ENCODE data around the gene SNX27.

DNA sequence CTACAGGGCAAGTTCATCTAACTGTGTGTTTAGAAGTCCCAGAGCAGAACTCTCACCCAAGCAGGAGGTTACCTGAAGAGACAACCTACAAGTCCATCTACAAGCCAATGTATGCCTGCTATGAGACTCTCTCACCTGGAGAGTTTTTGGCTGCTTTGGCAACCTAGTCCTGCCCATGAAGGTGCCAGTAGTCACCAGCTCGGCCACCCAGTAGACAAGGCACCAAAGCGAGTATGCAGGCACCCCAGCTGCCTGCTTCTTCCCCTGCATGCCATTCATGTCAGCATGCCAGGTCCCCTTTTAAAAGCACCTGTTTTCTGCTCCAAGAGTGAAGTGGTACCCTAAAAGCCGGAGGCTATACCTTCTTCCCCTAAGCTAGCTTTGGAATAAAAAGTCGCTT is 129.7 kb downstream of the SNX27 start:
- no peak for TF ChIP-seq EZH2 (IDR thresholded peaks at IDR 0.05; ENCODE audit: low read length)
- TF ChIP-seq, protein P1, sequence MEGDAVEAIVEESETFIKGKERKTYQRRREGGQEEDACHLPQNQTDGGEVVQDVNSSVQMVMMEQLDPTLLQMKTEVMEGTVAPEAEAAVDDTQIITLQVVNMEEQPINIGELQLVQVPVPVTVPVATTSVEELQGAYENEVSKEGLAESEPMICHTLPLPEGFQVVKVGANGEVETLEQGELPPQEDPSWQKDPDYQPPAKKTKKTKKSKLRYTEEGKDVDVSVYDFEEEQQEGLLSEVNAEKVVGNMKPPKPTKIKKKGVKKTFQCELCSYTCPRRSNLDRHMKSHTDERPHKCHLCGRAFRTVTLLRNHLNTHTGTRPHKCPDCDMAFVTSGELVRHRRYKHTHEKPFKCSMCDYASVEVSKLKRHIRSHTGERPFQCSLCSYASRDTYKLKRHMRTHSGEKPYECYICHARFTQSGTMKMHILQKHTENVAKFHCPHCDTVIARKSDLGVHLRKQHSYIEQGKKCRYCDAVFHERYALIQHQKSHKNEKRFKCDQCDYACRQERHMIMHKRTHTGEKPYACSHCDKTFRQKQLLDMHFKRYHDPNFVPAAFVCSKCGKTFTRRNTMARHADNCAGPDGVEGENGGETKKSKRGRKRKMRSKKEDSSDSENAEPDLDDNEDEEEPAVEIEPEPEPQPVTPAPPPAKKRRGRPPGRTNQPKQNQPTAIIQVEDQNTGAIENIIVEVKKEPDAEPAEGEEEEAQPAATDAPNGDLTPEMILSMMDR (optimal IDR thresholded peaks at IDR 0.05 in 1 of 3, IDR thresholded peaks at IDR 0.05 in 1 of 3, conservative IDR thresholded peaks at IDR 0.05 in 1 of 3; ENCODE audit: extremely low read depth in 1 of 3, insufficient read depth in 2 of 3, low read length in 3 of 3), result no peak

All from keratinocyte (primary cell).